Right atrium auricular region (tissue), 2 donors: ENCODE measurements around the gene POC1B. TPM values are rescaled to one million over a fixed set of nuclear protein-coding genes. Genes with fewer than 3 reads are reported as not detected.

ENCODE experiments used
- DNase-seq: peaks from one replicate; pipeline ENCODE4 v3.0.0-alpha.2; 2019; ENCODE audit warnings: low spot score
- H3K27ac ChIP-seq, 2 donors: fragments of 200-600 bp; sonication (generic); 1 replicate in 1 of 2; 2 replicates in 1 of 2; pipeline ENCODE4 v1.5.1; 2016 to 2019
- H3K27me3 ChIP-seq, 2 donors: fragments of 200-600 bp; sonication (generic); one replicate each; pipeline versions ENCODE4 v1.5.1 to v1.6.0; 2017 to 2019
- H3K36me3 ChIP-seq: fragments of 200-600 bp; sonication (generic); one replicate; pipeline ENCODE4 v1.5.1; 2016
- H3K4me1 ChIP-seq, 2 donors: fragments of 200-600 bp; sonication (generic); one replicate each; pipeline versions ENCODE4 v1.5.1 to v1.6.0; 2017 to 2019
- H3K4me3 ChIP-seq, 2 donors: fragments of 200-600 bp; sonication (generic); 1 replicate in 1 of 2; 2 replicates in 1 of 2; pipeline ENCODE4 v1.5.1; 2017 to 2019; ENCODE audit warnings: mild to moderate bottlenecking in 1 of 2, moderate library complexity in 1 of 2
- H3K9me3 ChIP-seq, 2 donors: fragments of 200-600 bp; sonication (generic); one replicate each; pipeline ENCODE4 v1.5.1; 2019
- CTCF ChIP-seq, 2 donors: fragments of 200-600 bp; sonication (generic); IDR thresholded peaks; one replicate each; pipeline ENCODE4 v1.5.1; 2019; ENCODE audit warnings: antibody characterized with exemption in 2 of 2
- total RNA-seq, 2 donors: library from RNA; depleted of rRNA; stranded (reverse); fragments of >200 nt; gene quantifications; one replicate each; pipeline ENCODE4 v1.1.0, GENCODE V29; 2016

Gene POC1B
- total RNA-seq, 2 donors from 2014 or later = 9.8 to 10.6 TPM

- H3K9me3 ChIP-seq = no peaks in the 10 kb centered on the region
- peaks cover 0 to 39% of the 10 kb centered on the region in 2 donors for H3K4me1 ChIP-seq
- peak overlapping the region; percentile 74 to 78 for H3K4me3 ChIP-seq
- DNase-seq = no peak
- H3K36me3 ChIP-seq = no peaks in the 10 kb centered on the region
- TF ChIP-seq CTCF (IDR thresholded peaks at IDR 0.05) = no peak
- peak overlapping the region; percentile 91 to 94 for H3K27ac ChIP-seq
- no peaks in the 10 kb centered on the region for H3K27me3 ChIP-seq
Measured at GRCh38 chr12:89523843-89524540, 1.9 kb downstream of the POC1B start.

- Histone ChIP-seq H3K27ac (no peak overlapping the region), H3K4me1 (peaks cover 0 to 39% of the 10 kb centered on the region in 2 donors), H3K4me3 (peak overlapping the region; percentile 74 to 78), H3K36me3 (no peaks in the 10 kb centered on the region), H3K27me3 (no peaks in the 10 kb centered on the region), H3K9me3 (no peaks in the 10 kb centered on the region)
- TF ChIP-seq CTCF (IDR thresholded peaks at IDR 0.05) = no peak
- DNase-seq = no peak
Measured at GRCh38 chr12:89523393-89523792, 2.5 kb downstream of the POC1B start.

- no peak overlapping the region for H3K27ac ChIP-seq
- H3K9me3 ChIP-seq = no peaks in the 10 kb centered on the region
- peaks cover 0 to 33% of the 10 kb centered on the region in 2 donors for H3K4me1 ChIP-seq
- no peaks in the 10 kb centered on the region for H3K27me3 ChIP-seq
- no peak overlapping the region for H3K4me3 ChIP-seq
- no peak for DNase-seq
- H3K36me3 ChIP-seq = no peaks in the 10 kb centered on the region
- TF ChIP-seq CTCF (IDR thresholded peaks at IDR 0.05) = no peak
Measured at GRCh38 chr12:89521364-89522223, 4.3 kb downstream of the POC1B start.

GRCh38 chr12:89517720-89518119 lies 8.1 kb downstream of the POC1B start:
- DNase-seq = no peak
- Histone ChIP-seq H3K4me1 (peaks cover 0 to 29% of the 10 kb centered on the region in 2 donors), H3K36me3 (no peaks in the 10 kb centered on the region), H3K4me3 (no peak overlapping the region), H3K27ac (no peak overlapping the region), H3K9me3 (no peaks in the 10 kb centered on the region), H3K27me3 (no peaks in the 10 kb centered on the region)
- TF ChIP-seq CTCF (IDR thresholded peaks at IDR 0.05) = no peak

- no peak overlapping the region for H3K27ac ChIP-seq
- no peak for TF ChIP-seq CTCF (IDR thresholded peaks at IDR 0.05)
- H3K27me3 ChIP-seq = no peaks in the 10 kb centered on the region
- H3K4me3 ChIP-seq = no peak overlapping the region
- no peaks in the 10 kb centered on the region for H3K9me3 ChIP-seq
- peaks cover 0 to 18% of the 10 kb centered on the region in 2 donors for H3K4me1 ChIP-seq
- no peak for DNase-seq
- no peaks in the 10 kb centered on the region for H3K36me3 ChIP-seq
Measured at GRCh38 chr12:89516633-89517032, 9.2 kb downstream of the POC1B start.
